GM23248 (cell line): Measurements from ENCODE around the gene PPA2. TPM values are rescaled to one million over a fixed set of nuclear protein-coding genes. Genes with fewer than 3 reads are reported as not detected.
"Not testable (repeated sequence)": the region's sequence is repeated elsewhere in the genome, so short reads cannot be mapped to it uniquely, and the experiment has no call there.

Experiments
- DNase-seq: peaks from one replicate; pipeline ENCODE4 v3.0.0-alpha.2; 2015
- H2AFZ ChIP-seq: fragments of 200-600 bp; sonication (generic); 2 replicates; pipeline ENCODE4 v1.6.1; 2016; ENCODE audit warnings: antibody characterized with exemption
- H3F3A ChIP-seq: fragments of 200-600 bp; sonication (generic); 2 replicates; pipeline ENCODE4 v1.6.1; 2016; ENCODE audit warnings: mild to moderate bottlenecking, antibody characterized with exemption, mixed run types; ENCODE audit not compliant: insufficient read depth
- H3K27ac ChIP-seq: fragments of 200-600 bp; sonication (generic); 2 replicates; pipeline ENCODE4 v1.5.1; 2016; ENCODE audit warnings: mild to moderate bottlenecking
- H3K27me3 ChIP-seq: fragments of 200-600 bp; sonication (generic); replicated peaks from 2 replicates; pipeline ENCODE4 v1.6.1; 2016; ENCODE audit warnings: mild to moderate bottlenecking; ENCODE audit not compliant: insufficient read depth
- H3K36me3 ChIP-seq: fragments of 200-600 bp; sonication (generic); 2 replicates; pipeline ENCODE4 v1.6.1; 2016; ENCODE audit warnings: low read depth, mild to moderate bottlenecking
- H3K4me1 ChIP-seq: fragments of 200-600 bp; sonication (generic); 2 replicates; pipeline ENCODE4 v1.6.1; 2016; ENCODE audit warnings: mild to moderate bottlenecking; ENCODE audit not compliant: insufficient read depth
- H3K4me2 ChIP-seq: fragments of 200-600 bp; sonication (generic); one replicate; pipeline ENCODE4 v1.6.1; 2016; ENCODE audit warnings: mild to moderate bottlenecking; ENCODE audit not compliant: unreplicated experiment
- H3K4me3 ChIP-seq: fragments of 200-600 bp; sonication (generic); 2 replicates; pipeline ENCODE4 v1.5.1; 2016; ENCODE audit warnings: mild to moderate bottlenecking
- H3K79me2 ChIP-seq: fragments of 200-600 bp; sonication (generic); 2 replicates; pipeline ENCODE4 v1.6.1; 2016; ENCODE audit warnings: mild to moderate bottlenecking; ENCODE audit not compliant: insufficient read depth
- H3K9ac ChIP-seq: fragments of 200-600 bp; sonication (generic); 2 replicates; pipeline ENCODE4 v1.6.1; 2016; ENCODE audit warnings: mild to moderate bottlenecking
- H3K9me2 ChIP-seq: fragments of 200-600 bp; sonication (generic); 2 replicates; pipeline ENCODE4 v1.6.1; 2016; ENCODE audit warnings: mixed run types, mild to moderate bottlenecking, moderate library complexity; ENCODE audit not compliant: insufficient read depth
- H3K9me3 ChIP-seq: fragments of 200-600 bp; sonication (generic); one replicate; pipeline ENCODE4 v1.6.1; 2017; ENCODE audit warnings: low read depth
- H4K20me1 ChIP-seq: fragments of 200-600 bp; sonication (generic); 2 replicates; pipeline ENCODE4 v1.6.0; 2016; ENCODE audit not compliant: insufficient read depth
- EZH2 ChIP-seq: fragments of 200-600 bp; sonication (generic); IDR thresholded peaks from 2 replicates; pipeline ENCODE4 v1.6.1; 2018; ENCODE audit warnings: antibody characterized with exemption, mild to moderate bottlenecking; ENCODE audit not compliant: insufficient read depth, poor library complexity, severe bottlenecking
- EZH2phosphoT487 ChIP-seq: fragments of 200-600 bp; sonication (generic); IDR thresholded peaks from 2 replicates; pipeline ENCODE4 v1.6.1; 2018; ENCODE audit warnings: antibody characterized with exemption, moderate library complexity, mild to moderate bottlenecking, low read depth; ENCODE audit not compliant: insufficient read depth
- WGBS, 2 experiments: methylation state at CpG; one replicate each; pipeline ENCODE4 v1.1.6; 2015 to 2017; ENCODE audit warnings: low lambda C conversion rate in 2 of 2, low coverage in 1 of 2; ENCODE audit errors: missing lambda C conversion rate in 2 of 2; 5-methylcytosine and 5-hydroxymethylcytosine counted together
- in situ Hi-C: fragments of 300-500 bp; cut with MboI; formaldehyde crosslinking; loops from 2 replicates; pipeline ENCODE4 v1.15.0; 2020
- polyA plus RNA-seq: library from polyadenylated mRNA; unstranded; fragments of >200 nt; fragmentation: Nextera tagmentation; extraction: Ambion mirVana; gene quantifications from 2 replicates; pipeline ENCODE4 v1.2.1, GENCODE V29; 2016
- total RNA-seq: library from RNA; depleted of rRNA; stranded (reverse); fragments of >200 nt; shearing (Covaris generic); gene quantifications from 2 replicates; pipeline ENCODE4 v1.2.3, GENCODE V29; 2014

The PPA2 gene
- total and polyA plus RNA-seq, 2 experiments from 2014 or later = 37.5 to 114 TPM

- Histone ChIP-seq H3K4me3 (peak overlapping the region; percentile 91), H2AFZ (peak overlapping the region; percentile 97), H3K9me3 (no peaks in the 10 kb centered on the region), H3K4me2 (peak overlapping the region; percentile 86), H3F3A (peaks cover 16% of the 10 kb centered on the region; the same call in 1 of the 2 replicates), H4K20me1 (no peaks in the 10 kb centered on the region), H3K36me3 (no peaks in the 10 kb centered on the region), H3K27me3 (no peaks in the 10 kb centered on the region), H3K27ac (0 out of 2 replicates have a peak overlapping the region, but pooled peaks have one; percentile 92), H3K4me1 (peaks cover 23% of the 10 kb centered on the region), H3K9ac (peak overlapping the region; percentile 95), H3K79me2 (peaks cover 60% of the 10 kb centered on the region), H3K9me2 (no peaks in the 10 kb centered on the region)
- WGBS, 2 experiments = 23 to 24% methylated on average over 10 of the region's 10 CpGs
- TF ChIP-seq EZH2phosphoT487 (no peak), EZH2 (no peak)
- peak; percentile 78 for DNase-seq
- in situ Hi-C loops = no loop called here
Observed at GRCh38 chr4:105471566-105472176, 2.2 kb downstream of the PPA2 start.

GRCh38 chr4:105470766-105471165, 3.1 kb downstream of the PPA2 start:
- peaks cover 23% of the 10 kb centered on the region for H3K4me1 ChIP-seq
- H3K9me3 ChIP-seq = no peaks in the 10 kb centered on the region
- H3K4me3 ChIP-seq = no peak overlapping the region
- H4K20me1 ChIP-seq = no peaks in the 10 kb centered on the region
- no peaks in the 10 kb centered on the region for H3K27me3 ChIP-seq
- no peak overlapping the region for H2AFZ ChIP-seq
- WGBS, 2 experiments = 73% methylated on average over 6 of the region's 6 CpGs
- peaks cover 16% of the 10 kb centered on the region; the same call in 1 of the 2 replicates for H3F3A ChIP-seq
- TF ChIP-seq EZH2phosphoT487 (no peak), EZH2 (no peak)
- 0 out of 2 replicates have a peak, but pooled peaks cover 3% of the 10 kb centered on the region for H3K36me3 ChIP-seq
- peaks cover 69% of the 10 kb centered on the region for H3K79me2 ChIP-seq
- peak overlapping the region; percentile 95; the same call in 1 of the 2 replicates for H3K9ac ChIP-seq
- H3K4me2 ChIP-seq = peak overlapping the region; percentile 86
- H3K27ac ChIP-seq = no peak overlapping the region
- H3K9me2 ChIP-seq = no peaks in the 10 kb centered on the region
- no peak for DNase-seq
- in situ Hi-C loops = no loop called here

- no peaks in the 10 kb centered on the region for H3K9me3 ChIP-seq
- no peaks in the 10 kb centered on the region for H3K9me2 ChIP-seq
- H3K36me3 ChIP-seq = 0 out of 2 replicates have a peak, but pooled peaks cover 3% of the 10 kb centered on the region
- no peak overlapping the region for H3K4me3 ChIP-seq
- H3K27ac ChIP-seq = no peak overlapping the region
- no peaks in the 10 kb centered on the region for H3K27me3 ChIP-seq
- H2AFZ ChIP-seq = no peak overlapping the region
- no peak for DNase-seq
- WGBS, 2 experiments = 95 to 98% methylated on average over 1 of the region's 1 CpG
- H4K20me1 ChIP-seq = no peaks in the 10 kb centered on the region
- peaks cover 23% of the 10 kb centered on the region for H3K4me1 ChIP-seq
- in situ Hi-C loops = loop anchor here (10.0 kb wide), 1 partner anchor 335 kb away; no protein-coding TSS in a partner anchor
- TF ChIP-seq EZH2phosphoT487 (no peak), EZH2 (no peak)
- H3K9ac ChIP-seq = no peak overlapping the region
- H3F3A ChIP-seq = peaks cover 16% of the 10 kb centered on the region; the same call in 1 of the 2 replicates
- no peak overlapping the region for H3K4me2 ChIP-seq
- H3K79me2 ChIP-seq = peaks cover 74% of the 10 kb centered on the region
Observed at GRCh38 chr4:105469736-105470135, 4.1 kb downstream of the PPA2 start.

DNA sequence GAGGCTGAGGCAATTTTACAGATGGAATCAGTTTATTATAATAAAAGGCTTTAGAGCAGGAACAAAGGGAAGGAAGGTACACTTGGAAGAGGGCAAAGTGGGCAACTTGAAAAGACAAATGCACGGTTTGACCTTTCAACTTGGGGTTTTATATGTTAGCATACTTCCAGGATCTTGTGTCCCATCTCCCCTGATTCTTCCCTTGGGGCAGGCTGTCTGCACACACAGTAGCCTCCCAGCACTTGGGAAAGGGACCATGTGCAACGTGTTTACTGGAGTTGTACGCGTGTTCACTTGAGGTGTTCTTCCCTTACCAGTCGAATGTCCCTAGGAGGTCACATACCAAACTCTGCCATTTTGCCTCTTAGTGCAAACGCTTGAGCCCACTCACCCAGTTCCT, 7.3 kb downstream of the PPA2 start:
- Histone ChIP-seq H3K9me3 (no peaks in the 10 kb centered on the region), H4K20me1 (no peaks in the 10 kb centered on the region), H3K4me1 (peaks cover 8% of the 10 kb centered on the region; the same call in 1 of the 2 replicates), H2AFZ (no peak overlapping the region), H3K4me3 (no peak overlapping the region), H3F3A (no peaks in the 10 kb centered on the region), H3K4me2 (no peak overlapping the region), H3K9me2 (no peaks in the 10 kb centered on the region), H3K9ac (no peak overlapping the region), H3K79me2 (peaks cover 79% of the 10 kb centered on the region), H3K27ac (no peak overlapping the region), H3K27me3 (no peaks in the 10 kb centered on the region), H3K36me3 (0 out of 2 replicates have a peak, but pooled peaks cover 3% of the 10 kb centered on the region)
- DNase-seq = no peak
- in situ Hi-C loops = loop anchor here (10.0 kb wide), 1 partner anchor 332 kb away; no protein-coding TSS in a partner anchor
- 87 to 92% methylated on average over 6 of the region's 6 CpGs for WGBS, 2 experiments
- TF ChIP-seq EZH2phosphoT487 (no peak), EZH2 (no peak)

GRCh38 chr4:105464563-105464962, 9.3 kb downstream of the PPA2 start:
- not testable (repeated sequence) for H3K36me3 ChIP-seq, H3K4me2 ChIP-seq, H3K4me1 ChIP-seq, H3K9me2 ChIP-seq, H3K9me3 ChIP-seq, H3K9ac ChIP-seq, H3K27me3 ChIP-seq, H3K4me3 ChIP-seq, DNase-seq, H2AFZ ChIP-seq, H3F3A ChIP-seq, H4K20me1 ChIP-seq, H3K27ac ChIP-seq
- 93 to 95% methylated on average over 2 of the region's 2 CpGs for WGBS, 2 experiments
- in situ Hi-C loops = loop anchor here (10.0 kb wide), 1 partner anchor 330 kb away; no protein-coding TSS in a partner anchor
- H3K79me2 ChIP-seq = peaks cover 71% of the 10 kb centered on the region
